ENCODE data around the gene ZBTB49. TPM values are rescaled to one million over a fixed set of nuclear protein-coding genes. Genes with fewer than 3 reads are reported as not detected.
"Not testable (repeated sequence)": the region's sequence is repeated elsewhere in the genome, so short reads cannot be mapped to it uniquely, and the experiment has no call there.

ZBTB49 gene
- total RNA-seq = 1 to 10 TPM; 6.4 to 8.2 TPM

DNA sequence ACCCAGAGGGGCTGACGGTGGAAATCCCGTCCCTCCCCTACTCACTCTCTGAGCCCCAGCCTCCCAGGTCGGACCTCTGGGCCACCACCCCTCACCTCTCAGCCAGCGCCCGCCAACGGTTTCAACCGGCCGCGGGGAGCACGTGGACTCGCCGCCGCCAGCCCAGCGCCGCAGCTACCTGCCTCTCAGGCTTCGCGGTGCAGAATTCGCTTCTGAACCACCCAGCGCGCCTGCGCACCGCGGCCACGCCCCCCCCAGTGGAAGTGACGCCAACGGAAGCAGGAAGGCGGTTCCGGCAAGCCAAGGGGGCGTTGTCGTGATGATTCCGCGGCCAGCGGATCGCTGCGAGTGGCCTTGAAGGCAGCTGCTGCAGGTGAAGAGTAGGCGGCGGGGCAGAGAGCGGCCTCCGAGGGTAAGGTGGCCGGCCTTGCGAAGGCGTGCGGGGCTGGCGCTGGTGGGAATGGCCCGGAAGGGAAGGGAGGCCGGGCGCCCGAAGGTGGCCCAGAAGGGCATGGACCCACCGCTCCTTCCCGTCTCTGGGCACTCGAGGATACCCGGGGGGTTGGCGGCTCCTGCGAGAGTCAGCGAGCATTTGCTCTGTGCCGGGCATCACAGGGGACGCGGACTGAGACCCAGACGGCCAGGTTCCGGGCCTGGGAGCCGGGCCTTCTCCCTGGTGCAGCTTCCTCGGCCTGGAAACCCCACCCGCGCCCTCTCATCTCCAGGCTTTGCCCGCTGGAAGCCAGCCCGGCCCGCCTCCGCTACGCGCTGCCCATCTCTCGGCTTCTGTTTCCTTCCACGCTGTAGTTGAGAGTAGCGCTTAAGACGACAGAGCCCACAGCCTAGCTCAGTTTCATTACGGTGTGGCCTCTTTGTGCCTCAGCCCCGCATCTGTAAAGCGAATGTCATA, at the start of gene ZBTB49, which contains the start of gene LYAR:
TSS of gene ZBTB49 (plus strand) at position 311 of the 910 bp plus-strand sequence. CDS start 9,695 bp downstream, outside the sequence.
TSS of gene LYAR (minus strand) at position 214 of the 910 bp plus-strand sequence. CDS start 6,412 bp downstream, outside the sequence.
- Mint-ChIP-seq H3K36me3 (ENCODE audit: insufficient read depth in 2 of 2) (peaks cover 0 to 4% of the 10 kb centered on the region in 2 donors), H3K27ac (peak within 1 kb of the TSS; percentile 66), H3K27me3 (ENCODE audit: low read depth) (no peaks in the 10 kb centered on the region), H3K4me3 (peak within 1 kb of the TSS; percentile 95 to 97), H3K9me3 (no peaks in the 10 kb centered on the region), H3K4me1 (ENCODE audit: low read depth) (peaks cover 47% of the 10 kb centered on the region)
- DNase-seq = peak; percentile 97 to 99
- ATAC-seq (replicated peaks in 1 of 2) = peak; percentile 94 to 96

GRCh38 chr4:4245172-4245571, 44.9 kb upstream of the ZBTB49 start:
- ATAC-seq (replicated peaks in 1 of 2) = no peak
- Mint-ChIP-seq H3K4me3 (no peak overlapping the region), H3K27ac (peak overlapping the region; percentile 14), H3K27me3 (ENCODE audit: low read depth) (no peaks in the 10 kb centered on the region), H3K9me3 (no peaks in the 10 kb centered on the region), H3K36me3 (ENCODE audit: insufficient read depth in 2 of 2) (peaks cover 12 to 20% of the 10 kb centered on the region in 2 donors), H3K4me1 (ENCODE audit: low read depth) (peaks cover 32% of the 10 kb centered on the region)
- DNase-seq = no peak

GRCh38 chr4:4247696-4248028, 42.4 kb upstream of the ZBTB49 start:
- peak in 1 of 2 donors; percentile 1 for ATAC-seq (replicated peaks in 1 of 2)
- H3K27me3 Mint-ChIP-seq (ENCODE audit: low read depth) = no peaks in the 10 kb centered on the region
- peak overlapping the region; percentile 86 to 94 for H3K4me3 Mint-ChIP-seq

GRCh38 chr4:4248029-4248884, 41.8 kb upstream of the ZBTB49 start, which contains the start of gene TMEM128:
Gene TMEM128, minus strand, starts transcription at chr4:4248223. Its CDS starts 21 bp downstream, at chr4:4248202.
- Mint-ChIP-seq H3K36me3 (ENCODE audit: insufficient read depth in 2 of 2) (peaks cover 12 to 15% of the 10 kb centered on the region in 2 donors), H3K9me3 (no peaks in the 10 kb centered on the region)

More at GRCh38 chr4:4247696-4248028, 42.4 kb upstream of the ZBTB49 start:
- Mint-ChIP-seq H3K27ac (peak overlapping the region; percentile 98), H3K4me1 (ENCODE audit: low read depth) (peaks cover 32% of the 10 kb centered on the region), H3K36me3 (ENCODE audit: insufficient read depth in 2 of 2) (peaks cover 12 to 18% of the 10 kb centered on the region in 2 donors), H3K9me3 (no peaks in the 10 kb centered on the region)
- DNase-seq = no peak

GRCh38 chr4:4248885-4249203, 41.2 kb upstream of the ZBTB49 start:
- Mint-ChIP-seq H3K36me3 (ENCODE audit: insufficient read depth in 2 of 2) (peaks cover 8 to 12% of the 10 kb centered on the region in 2 donors), H3K4me3 (peak overlapping the region; percentile 86 to 94), H3K9me3 (no peaks in the 10 kb centered on the region), H3K27ac (peak overlapping the region; percentile 98), H3K4me1 (ENCODE audit: low read depth) (peaks cover 32% of the 10 kb centered on the region), H3K27me3 (ENCODE audit: low read depth) (no peaks in the 10 kb centered on the region)
- DNase-seq (peak in 1 of 2 donors; percentile 4), ATAC-seq (replicated peaks in 1 of 2) (no peak)

More at GRCh38 chr4:4248029-4248884, 41.8 kb upstream of the ZBTB49 start, which contains the start of gene TMEM128:
- H3K27ac Mint-ChIP-seq = peak within 1 kb of the TSS; percentile 98
- no peaks in the 10 kb centered on the region for H3K27me3 Mint-ChIP-seq (ENCODE audit: low read depth)
- H3K4me3 Mint-ChIP-seq = peak within 1 kb of the TSS; percentile 86 to 94
- peak; percentile 99 to 100 for ATAC-seq (replicated peaks in 1 of 2)
- DNase-seq = peak; percentile 92 to 93
- peaks cover 32% of the 10 kb centered on the region for H3K4me1 Mint-ChIP-seq (ENCODE audit: low read depth)

DNA sequence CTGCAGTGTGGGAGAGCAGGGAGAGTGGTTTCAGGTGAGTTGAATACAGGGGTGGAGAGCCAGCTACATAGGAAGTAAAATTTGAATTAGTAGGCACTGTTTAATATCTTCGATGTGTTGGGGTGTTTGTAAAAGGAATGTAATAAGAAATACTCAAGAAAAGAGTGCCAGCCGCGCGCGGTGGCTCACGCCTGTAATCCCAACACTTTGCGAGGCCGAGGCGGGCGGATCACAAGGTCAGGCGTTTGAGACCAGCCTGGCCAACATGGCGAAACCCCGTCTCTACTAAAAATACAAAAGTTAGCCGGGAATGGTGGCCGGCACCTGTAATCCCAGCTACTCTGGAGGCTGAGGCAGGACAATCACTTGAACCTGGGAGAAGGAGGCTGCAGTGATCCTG, 40.7 kb upstream of the ZBTB49 start:
- Mint-ChIP-seq H3K4me3 (peak overlapping the region; percentile 86 to 94), H3K27ac (peak overlapping the region; percentile 98), H3K4me1 (ENCODE audit: low read depth) (peaks cover 32% of the 10 kb centered on the region), H3K36me3 (ENCODE audit: insufficient read depth in 2 of 2) (peaks cover 8 to 11% of the 10 kb centered on the region in 2 donors)
- H3K9me3 Mint-ChIP-seq; H3K27me3 Mint-ChIP-seq (ENCODE audit: low read depth); DNase-seq; ATAC-seq (replicated peaks in 1 of 2): not testable (repeated sequence)

DNA sequence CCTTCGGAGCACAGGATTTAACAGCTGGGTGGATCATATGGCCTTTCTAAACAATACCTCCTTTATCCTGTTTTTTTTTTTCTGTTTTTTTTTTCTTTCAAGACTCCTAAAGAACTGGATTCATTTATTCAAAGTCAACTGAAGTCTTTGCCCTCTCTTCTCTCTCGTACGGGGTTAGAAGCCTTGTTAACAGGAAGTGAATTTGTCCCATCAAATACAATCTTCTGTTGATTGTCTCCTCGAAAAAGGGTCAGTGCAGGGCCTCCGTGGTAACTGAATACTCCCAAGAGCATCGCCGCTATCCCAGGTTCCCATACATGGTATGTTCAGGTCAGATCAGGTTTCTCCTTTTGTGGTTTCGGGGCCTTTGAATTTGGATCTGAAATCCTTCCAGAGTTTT, 40.2 kb upstream of the ZBTB49 start:
- Mint-ChIP-seq H3K27ac (no peak overlapping the region), H3K4me1 (ENCODE audit: low read depth) (peaks cover 31% of the 10 kb centered on the region), H3K9me3 (no peaks in the 10 kb centered on the region), H3K36me3 (ENCODE audit: insufficient read depth in 2 of 2) (peaks cover 8 to 11% of the 10 kb centered on the region in 2 donors), H3K4me3 (peak overlapping the region; percentile 36 to 46), H3K27me3 (ENCODE audit: low read depth) (no peaks in the 10 kb centered on the region)
- no peak for DNase-seq
- ATAC-seq (replicated peaks in 1 of 2) = no peak

GRCh38 chr4:4254199-4254598, 35.9 kb upstream of the ZBTB49 start:
- Mint-ChIP-seq H3K27me3 (ENCODE audit: low read depth) (no peaks in the 10 kb centered on the region), H3K9me3 (no peaks in the 10 kb centered on the region), H3K36me3 (ENCODE audit: insufficient read depth in 2 of 2) (no peaks in the 10 kb centered on the region), H3K4me3 (no peak overlapping the region), H3K4me1 (ENCODE audit: low read depth) (peaks cover under 1% of the 10 kb centered on the region), H3K27ac (no peak overlapping the region)
- DNase-seq = no peak
- ATAC-seq (replicated peaks in 1 of 2) = no peak

- Mint-ChIP-seq H3K27me3 (ENCODE audit: low read depth) (no peaks in the 10 kb centered on the region), H3K9me3 (no peaks in the 10 kb centered on the region), H3K4me1 (ENCODE audit: low read depth) (no peaks in the 10 kb centered on the region), H3K4me3 (no peak overlapping the region), H3K36me3 (ENCODE audit: insufficient read depth in 2 of 2) (no peaks in the 10 kb centered on the region), H3K27ac (no peak overlapping the region)
- DNase-seq (no peak), ATAC-seq (replicated peaks in 1 of 2) (no peak)
These were observed 35.4 kb upstream of the ZBTB49 start for GRCh38 chr4:4254666-4255065.

DNA sequence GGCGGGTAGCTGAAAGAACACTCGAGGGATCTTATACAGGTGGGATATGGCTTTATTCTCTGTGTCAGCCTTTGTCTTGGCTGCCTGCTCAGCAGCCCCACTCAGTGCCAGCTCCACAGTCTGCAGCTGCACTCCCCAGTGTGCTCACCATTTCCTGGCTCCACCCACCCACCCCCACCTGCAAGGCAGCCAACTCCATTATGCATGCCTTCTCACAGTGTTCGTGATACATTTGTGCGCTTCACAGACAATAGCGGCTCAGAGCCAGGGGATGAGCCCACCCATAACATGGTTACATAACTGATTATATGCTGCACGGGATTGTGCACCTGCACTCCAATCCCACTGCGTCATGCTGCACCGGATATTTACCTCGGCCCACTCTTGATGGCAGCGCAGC, 33.3 kb upstream of the ZBTB49 start:
- Mint-ChIP-seq H3K9me3 (no peaks in the 10 kb centered on the region), H3K27me3 (ENCODE audit: low read depth) (no peaks in the 10 kb centered on the region), H3K36me3 (ENCODE audit: insufficient read depth in 2 of 2) (no peaks in the 10 kb centered on the region), H3K4me1 (ENCODE audit: low read depth) (no peaks in the 10 kb centered on the region), H3K27ac (no peak overlapping the region), H3K4me3 (no peak overlapping the region)
- DNase-seq (no peak), ATAC-seq (replicated peaks in 1 of 2) (no peak)

DNA sequence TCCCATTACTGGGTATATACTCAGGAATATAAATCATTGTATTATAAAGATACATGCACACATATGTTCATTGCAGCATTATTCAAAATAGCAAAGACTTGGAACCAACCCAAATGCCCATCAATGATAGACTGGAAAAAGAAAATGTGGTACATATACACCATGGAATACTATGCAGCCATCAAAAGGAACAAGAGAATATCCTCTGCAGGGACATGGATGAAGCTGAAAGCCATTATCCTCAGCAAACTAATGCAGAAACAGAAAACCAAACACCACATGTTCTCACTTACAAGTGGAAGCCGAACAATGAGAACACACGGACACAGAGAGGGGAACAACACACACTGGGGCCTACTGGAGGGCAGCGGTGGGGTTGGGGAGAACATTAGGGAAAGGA, 32.3 kb upstream of the ZBTB49 start:
- H3K4me1 Mint-ChIP-seq (ENCODE audit: low read depth); H3K36me3 Mint-ChIP-seq (ENCODE audit: insufficient read depth in 2 of 2); H3K27me3 Mint-ChIP-seq (ENCODE audit: low read depth); DNase-seq; ATAC-seq (replicated peaks in 1 of 2); H3K9me3 Mint-ChIP-seq; H3K4me3 Mint-ChIP-seq; H3K27ac Mint-ChIP-seq: not testable (repeated sequence)

DNA sequence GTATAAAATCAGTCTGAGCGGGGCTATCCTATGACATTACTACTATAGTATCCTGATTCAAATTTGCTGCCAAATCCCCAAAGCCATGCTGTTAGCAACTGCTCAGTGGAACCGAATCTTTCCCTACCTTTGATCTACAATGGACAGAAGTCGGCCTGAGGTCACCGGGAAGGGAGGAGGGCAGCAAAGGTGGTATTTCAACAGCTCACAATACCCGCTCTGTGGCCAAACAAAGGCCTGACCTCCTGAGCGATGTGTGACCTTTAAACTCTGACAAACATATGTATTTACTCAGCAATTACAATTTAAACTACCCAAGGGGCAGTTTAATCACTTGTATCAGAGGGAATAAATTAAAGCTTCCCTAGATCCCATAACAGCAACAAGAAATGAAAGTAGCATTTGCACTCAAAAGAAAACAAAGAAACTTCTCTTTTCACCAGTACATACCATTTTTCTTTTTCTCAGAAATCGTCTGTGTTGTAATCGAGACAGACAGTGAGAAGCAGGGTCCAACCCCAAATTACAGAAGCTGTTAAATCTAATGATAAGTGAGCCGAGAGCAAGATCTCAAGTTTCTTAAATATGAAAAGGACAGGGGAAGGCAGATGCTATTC, 30.5 kb upstream of the ZBTB49 start:
- H3K4me1 Mint-ChIP-seq (ENCODE audit: low read depth) = no peaks in the 10 kb centered on the region
- no peak for ATAC-seq (replicated peaks in 1 of 2)
- H3K4me3 Mint-ChIP-seq = no peak overlapping the region
- no peaks in the 10 kb centered on the region for H3K9me3 Mint-ChIP-seq
- no peak for DNase-seq
- no peaks in the 10 kb centered on the region for H3K36me3 Mint-ChIP-seq (ENCODE audit: insufficient read depth in 2 of 2)
- no peak overlapping the region for H3K27ac Mint-ChIP-seq
- H3K27me3 Mint-ChIP-seq (ENCODE audit: low read depth) = no peaks in the 10 kb centered on the region

All from activated T-cell treated with anti-CD3 and anti-CD28 coated beads, Interleukin-2, amount 50 U/mL, for 72 hours (primary cell).